HG02938 (cell line): ENCODE data around the gene TACSTD2.
"Not testable (repeated sequence)": the region's sequence is repeated elsewhere in the genome, so short reads cannot be mapped to it uniquely, and the experiment has no call there.

Experiments
- ATAC-seq: cut with Tn5 transposase; IDR thresholded peaks from one replicate; pipeline ENCODE4 v1.9.1; 2021; ENCODE audit warnings: mild to moderate bottlenecking, moderate library complexity; ENCODE audit not compliant: unreplicated experiment

Gene TACSTD2, protein sequence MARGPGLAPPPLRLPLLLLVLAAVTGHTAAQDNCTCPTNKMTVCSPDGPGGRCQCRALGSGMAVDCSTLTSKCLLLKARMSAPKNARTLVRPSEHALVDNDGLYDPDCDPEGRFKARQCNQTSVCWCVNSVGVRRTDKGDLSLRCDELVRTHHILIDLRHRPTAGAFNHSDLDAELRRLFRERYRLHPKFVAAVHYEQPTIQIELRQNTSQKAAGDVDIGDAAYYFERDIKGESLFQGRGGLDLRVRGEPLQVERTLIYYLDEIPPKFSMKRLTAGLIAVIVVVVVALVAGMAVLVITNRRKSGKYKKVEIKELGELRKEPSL

GRCh38 chr1:58576727-58577653 lies at the start of gene TACSTD2:
Gene TACSTD2 (minus strand): TSS chr1:58577252. CDS start chr1:58577156, 96 bp downstream.
- no peak for ATAC-seq

DNA sequence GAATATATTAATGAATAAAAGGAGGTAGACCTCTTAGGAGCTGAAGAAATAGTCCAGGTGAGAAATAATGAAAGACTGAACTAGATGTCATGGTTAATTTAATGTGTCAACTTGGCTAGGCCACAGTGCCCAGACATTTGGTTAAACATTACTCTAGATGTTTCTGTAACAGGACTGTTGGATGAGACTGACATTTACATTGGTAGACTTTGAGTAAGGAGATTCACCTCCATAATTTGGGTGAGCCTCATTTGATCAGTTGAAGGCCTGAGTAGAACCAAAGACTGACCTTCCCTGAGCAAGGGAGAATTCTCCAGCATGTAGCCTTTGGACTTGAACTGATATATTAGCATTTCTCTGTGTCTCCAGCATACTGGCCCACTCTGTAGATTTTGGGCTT lies 49.2 kb upstream of the TACSTD2 start:
- no peak for ATAC-seq

DNA sequence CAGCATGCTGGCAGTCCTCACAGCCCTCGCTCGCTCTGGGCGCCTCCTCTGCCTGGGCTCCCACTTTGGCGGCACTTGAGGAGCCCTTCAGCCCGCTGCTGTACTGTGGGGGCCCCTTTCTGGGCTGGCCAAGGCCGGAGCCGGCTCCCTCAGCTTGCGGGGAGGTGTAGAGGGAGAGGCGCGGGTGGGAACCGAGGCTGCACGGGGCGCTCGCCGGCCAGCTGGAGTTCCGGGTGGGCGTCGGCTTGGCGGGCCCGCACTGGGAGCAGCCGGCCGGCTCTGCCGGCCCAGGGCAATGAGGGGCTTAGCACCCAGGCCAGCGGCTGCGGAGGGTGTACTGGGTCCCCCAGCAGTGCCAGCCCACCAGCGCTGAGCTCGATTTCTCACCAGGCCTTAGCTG lies 46.2 kb upstream of the TACSTD2 start:
- not testable (repeated sequence) for ATAC-seq

- no peak for ATAC-seq
Observed at GRCh38 chr1:58622571-58622970, 45.5 kb upstream of the TACSTD2 start.

GRCh38 chr1:58621391-58621790 lies 44.3 kb upstream of the TACSTD2 start:
- no peak for ATAC-seq

DNA sequence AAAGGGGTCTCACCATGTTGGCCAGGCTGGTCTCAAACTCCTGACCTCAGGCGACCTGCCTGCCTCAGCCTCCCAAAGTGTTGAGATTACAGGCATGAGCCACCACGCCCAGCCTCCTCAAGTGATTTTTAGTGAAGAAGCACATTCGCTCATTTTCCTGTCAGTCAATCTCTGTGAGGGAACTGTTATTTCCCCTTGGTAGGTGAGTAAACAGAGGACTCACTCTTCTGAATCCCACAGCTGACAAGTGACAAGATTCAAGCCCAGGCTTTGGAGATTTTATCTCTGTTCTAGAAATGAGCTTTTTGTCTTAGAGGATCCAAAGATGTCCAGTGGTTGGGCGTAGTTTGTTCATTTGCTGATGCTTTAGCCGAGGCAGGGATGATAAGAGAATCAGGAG lies 43.9 kb upstream of the TACSTD2 start:
- no peak for ATAC-seq

GRCh38 chr1:58620259-58620658 lies 43.2 kb upstream of the TACSTD2 start:
- no peak for ATAC-seq

DNA sequence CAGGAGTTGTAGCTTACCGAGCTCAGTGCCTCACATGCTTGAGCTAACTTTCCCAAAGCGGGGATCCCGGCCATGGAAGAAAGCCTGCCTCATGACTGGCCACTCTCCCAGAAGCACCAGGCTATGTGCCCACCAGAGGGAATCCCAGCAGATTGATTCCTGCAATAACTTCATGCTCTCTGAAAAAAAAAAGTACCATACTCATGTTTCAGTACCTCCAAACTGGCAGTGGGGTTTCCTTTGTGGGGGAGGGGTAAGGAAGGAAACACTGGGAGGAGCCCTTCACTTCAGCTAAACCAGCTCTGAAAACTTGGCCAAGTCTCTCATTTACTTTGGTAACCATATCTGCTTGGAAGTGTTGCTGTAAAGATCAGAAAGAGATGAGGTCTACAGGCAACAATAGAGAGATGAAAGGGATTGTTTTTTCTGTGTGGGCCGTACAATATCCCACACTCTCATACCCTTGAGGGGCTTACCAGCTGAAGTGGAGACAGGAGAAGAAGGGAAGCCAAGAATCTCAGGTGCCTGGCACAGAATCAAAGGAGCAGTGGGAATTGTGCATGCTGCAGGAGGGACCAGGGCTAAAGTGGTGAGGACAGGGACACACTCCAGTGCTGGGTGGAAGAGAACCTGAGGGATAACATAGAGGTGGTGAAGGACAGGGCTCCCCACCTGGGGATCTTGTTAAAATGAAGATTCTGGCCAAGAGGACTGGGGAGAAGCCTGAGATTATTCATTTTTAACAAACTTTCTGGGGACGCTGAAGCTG lies 42.4 kb upstream of the TACSTD2 start:
- ATAC-seq, result no peak

DNA sequence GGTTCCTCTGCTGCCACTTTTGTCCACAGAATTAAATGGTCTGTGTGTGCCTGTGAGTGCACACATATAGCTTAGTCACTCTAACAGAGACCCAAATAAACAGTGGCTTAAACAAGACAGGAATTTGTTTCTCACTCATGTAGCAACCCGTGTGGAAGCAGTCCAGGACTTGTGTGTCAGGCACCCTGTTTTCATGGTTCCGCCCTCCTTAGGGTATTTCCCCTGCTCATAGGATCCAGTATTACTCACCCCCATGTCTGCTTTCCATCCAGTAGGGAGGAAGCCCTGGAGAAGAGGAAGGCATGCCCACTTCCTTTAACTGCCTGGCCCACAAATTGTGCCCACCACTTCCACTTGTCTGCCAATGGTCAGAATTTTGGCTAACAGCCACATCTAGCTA lies 41.3 kb upstream of the TACSTD2 start:
- ATAC-seq, result no peak

DNA sequence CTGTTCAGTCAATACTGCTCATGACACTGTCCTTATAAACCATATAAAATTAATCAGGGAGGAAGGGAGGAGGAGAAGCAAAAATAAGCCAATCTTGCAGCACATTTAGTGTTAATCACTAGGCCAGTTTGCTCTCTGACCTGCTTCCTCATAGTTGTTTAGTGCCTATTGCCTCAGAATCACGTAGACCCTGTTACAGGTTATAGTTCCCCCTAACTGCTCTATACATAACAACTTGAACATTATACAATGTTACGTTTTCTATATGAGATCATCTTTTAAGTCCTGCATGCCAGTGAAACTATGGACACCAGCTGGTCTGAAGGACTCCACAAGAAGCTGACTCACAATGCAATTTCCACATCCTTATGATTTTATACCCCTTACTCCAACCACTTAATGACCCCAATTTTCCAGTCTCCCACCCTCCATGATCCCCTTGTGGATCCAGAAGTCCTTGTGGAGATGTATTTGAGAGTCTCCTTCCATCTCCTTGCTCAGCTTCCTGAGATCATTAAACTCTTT lies 34.9 kb upstream of the TACSTD2 start:
- ATAC-seq, result no peak

- ATAC-seq, result no peak
Observed at GRCh38 chr1:58608945-58609344, 31.9 kb upstream of the TACSTD2 start.

GRCh38 chr1:58608297-58608696 lies 31.2 kb upstream of the TACSTD2 start:
- ATAC-seq, result no peak

DNA sequence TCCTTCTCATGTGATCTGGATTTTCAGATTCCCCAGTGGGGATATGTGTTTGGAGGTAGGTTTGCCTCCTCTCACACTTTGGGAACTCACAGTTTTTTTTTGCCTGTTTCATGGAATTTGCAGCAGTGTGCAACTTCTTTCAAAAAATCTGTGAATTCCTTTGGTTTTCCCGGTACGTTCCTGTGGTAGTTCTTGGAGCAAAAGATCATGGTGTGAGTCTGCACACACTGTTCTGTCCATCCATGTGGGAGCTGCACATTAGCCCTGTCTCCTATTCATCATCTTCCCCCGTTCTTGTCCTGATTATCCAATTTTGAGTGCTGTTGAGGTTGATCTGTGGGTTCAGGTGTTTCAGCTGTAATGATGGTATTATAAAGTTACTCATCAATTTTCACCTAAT lies 30.3 kb upstream of the TACSTD2 start:
- no peak for ATAC-seq

GRCh38 chr1:58601921-58602320 lies 24.9 kb upstream of the TACSTD2 start:
- not testable (repeated sequence) for ATAC-seq

DNA sequence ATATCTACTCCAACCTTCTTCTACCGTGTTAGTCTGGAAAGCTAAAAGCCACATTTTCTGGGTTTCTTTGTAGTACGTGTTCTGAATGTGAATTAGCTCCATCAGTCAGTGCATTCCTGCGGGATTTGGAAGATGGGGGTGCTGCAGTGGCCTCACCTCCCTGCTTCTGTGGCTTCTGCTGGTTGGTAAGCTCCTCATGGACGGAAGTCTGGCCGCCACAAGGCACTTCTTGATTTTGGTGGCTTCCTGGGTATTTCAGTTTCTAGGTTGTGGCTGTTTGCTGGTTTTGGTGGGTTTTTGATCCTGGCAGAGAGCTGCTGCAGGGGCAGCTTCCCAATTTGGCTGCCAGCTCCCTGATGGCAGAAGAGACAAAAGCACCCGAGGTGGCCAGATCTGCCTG lies 20.9 kb upstream of the TACSTD2 start:
- ATAC-seq, result no peak

DNA sequence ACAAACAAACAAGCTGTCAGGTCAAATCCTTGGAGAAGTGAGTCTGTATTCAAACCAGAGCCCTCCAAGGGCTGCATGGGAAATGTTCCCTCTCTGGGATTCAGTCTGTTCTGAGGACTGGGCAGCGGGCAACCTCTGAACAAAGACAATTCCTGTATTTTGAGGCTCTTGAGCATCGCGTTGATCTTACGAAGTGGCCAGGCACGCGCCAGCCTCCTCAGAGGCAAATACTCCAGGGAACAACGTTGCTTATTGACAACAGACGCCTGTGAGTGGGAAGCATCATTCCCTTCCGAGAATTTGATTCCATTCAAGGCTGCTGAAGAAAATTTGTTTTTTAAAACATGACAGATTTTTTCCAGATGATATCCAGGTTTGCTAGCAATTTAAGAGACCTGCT lies 20.0 kb upstream of the TACSTD2 start:
- ATAC-seq, result no peak

DNA sequence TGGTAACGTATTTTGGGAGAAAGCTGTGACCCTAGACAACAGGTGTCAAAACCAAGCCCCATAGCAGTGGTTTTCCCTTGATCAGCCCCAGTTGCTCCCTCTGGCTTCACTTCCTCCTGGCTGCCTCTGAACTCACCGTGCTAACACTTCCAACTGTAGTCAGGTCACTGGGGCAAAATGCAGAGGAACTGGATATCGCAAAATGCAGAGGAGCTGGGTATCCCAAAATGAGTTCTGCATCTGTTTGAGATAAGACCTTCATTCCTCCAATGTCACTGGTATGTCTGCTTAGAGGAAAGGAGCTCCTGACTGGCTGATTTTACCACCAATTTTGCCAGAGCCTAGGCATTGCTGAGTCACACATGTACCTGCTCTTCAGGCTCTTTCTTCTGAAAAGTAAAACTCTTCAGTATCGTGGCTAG lies 19.6 kb upstream of the TACSTD2 start:
- no peak for ATAC-seq

GRCh38 chr1:58594546-58594945 lies 17.5 kb upstream of the TACSTD2 start:
- ATAC-seq, result no peak

- ATAC-seq, result no peak
Observed at GRCh38 chr1:58592522-58593134, 15.6 kb upstream of the TACSTD2 start.

DNA sequence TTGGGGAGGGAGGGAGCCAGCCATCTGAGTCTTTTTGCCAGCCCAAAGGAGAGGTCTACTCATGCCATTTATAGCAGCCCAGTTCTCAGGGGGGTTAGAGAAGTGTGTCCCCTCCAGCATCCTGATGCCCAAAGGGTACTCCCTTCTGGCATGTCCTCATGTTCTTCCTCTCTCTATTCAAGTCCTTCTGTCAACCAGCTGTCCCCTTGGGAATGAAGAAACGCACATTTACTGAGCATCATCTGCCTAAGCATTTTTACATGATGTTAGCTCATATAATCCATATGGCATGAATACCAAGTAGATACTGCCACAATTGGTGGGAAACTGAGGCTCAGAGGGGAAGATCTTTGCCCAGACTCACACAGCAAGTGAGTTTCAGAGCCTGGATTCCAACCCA lies 14.8 kb upstream of the TACSTD2 start:
- ATAC-seq, result no peak

GRCh38 chr1:58590019-58590418 lies 13.0 kb upstream of the TACSTD2 start:
- ATAC-seq, result no peak
